Measurements from ENCODE around the gene ANKRD30BL.
"Not testable (repeated sequence)": the region's sequence is repeated elsewhere in the genome, so short reads cannot be mapped to it uniquely, and the experiment has no call there.

The ANKRD30BL gene

GRCh38 chr2:132161161-132162124 lies at the start of gene ANKRD30BL:
Gene ANKRD30BL (minus strand): TSS chr2:132161952. CDS start chr2:132161705, 247 bp downstream.
- not testable (repeated sequence) for DNase-seq (ENCODE audit: low spot score)

- DNase-seq (ENCODE audit: low spot score): not testable (repeated sequence)
These were observed 41.1 kb upstream of the ANKRD30BL start for GRCh38 chr2:132202866-132203265.

- not testable (repeated sequence) for DNase-seq (ENCODE audit: low spot score)
These were observed 31.1 kb upstream of the ANKRD30BL start for GRCh38 chr2:132192854-132193253.

- DNase-seq (ENCODE audit: low spot score): not testable (repeated sequence)
These were observed 5.3 kb upstream of the ANKRD30BL start for GRCh38 chr2:132167100-132167499.

- DNase-seq (ENCODE audit: low spot score): not testable (repeated sequence)
These were observed 441 bp upstream of the ANKRD30BL start for GRCh38 chr2:132162125-132162660.

- DNase-seq (ENCODE audit: low spot score): peak; percentile 59
These were observed 15.0 kb downstream of the ANKRD30BL start for GRCh38 chr2:132146774-132147173.
